HG02571 (cell line): Measurements from ENCODE around the gene NRXN2.

Experiments
- ATAC-seq: cut with Tn5 transposase; IDR thresholded peaks from one replicate; pipeline ENCODE4 v1.9.1; 2021; ENCODE audit warnings: mild to moderate bottlenecking, moderate library complexity; ENCODE audit not compliant: unreplicated experiment

Gene NRXN2

GRCh38 chr11:64744544-64745188 lies 21.7 kb upstream of the NRXN2 start:
- ATAC-seq, result no peak

GRCh38 chr11:64743591-64744543 lies 20.9 kb upstream of the NRXN2 start, which contains the start of gene RASGRP2:
Gene RASGRP2, minus strand, starts transcription at chr11:64744142. Its CDS starts 1,276 bp downstream, at chr11:64742866.
- no peak for ATAC-seq

GRCh38 chr11:64742889-64743590 lies 20.0 kb upstream of the NRXN2 start:
- no peak for ATAC-seq

GRCh38 chr11:64742087-64742888 lies 19.3 kb upstream of the NRXN2 start:
- no peak for ATAC-seq

- ATAC-seq, result no peak
Observed at GRCh38 chr11:64741375-64742086, 18.5 kb upstream of the NRXN2 start.

- ATAC-seq, result no peak
Observed at GRCh38 chr11:64739871-64740270, 16.9 kb upstream of the NRXN2 start.

- ATAC-seq, result no peak
Observed at GRCh38 chr11:64736654-64737053, 13.7 kb upstream of the NRXN2 start.

- no peak for ATAC-seq
Observed at GRCh38 chr11:64735725-64736259, 12.8 kb upstream of the NRXN2 start.

- no peak for ATAC-seq
Observed at GRCh38 chr11:64734811-64735724, 12.1 kb upstream of the NRXN2 start.

GRCh38 chr11:64731601-64732000 lies 8.6 kb upstream of the NRXN2 start:
- no peak for ATAC-seq

GRCh38 chr11:64729851-64730382 lies 6.9 kb upstream of the NRXN2 start:
- no peak for ATAC-seq

- no peak for ATAC-seq
Observed at GRCh38 chr11:64728757-64729365, 5.9 kb upstream of the NRXN2 start.

- ATAC-seq, result no peak
Observed at GRCh38 chr11:64726867-64727530, 4.0 kb upstream of the NRXN2 start.

GRCh38 chr11:64726211-64726641 lies 3.2 kb upstream of the NRXN2 start:
- ATAC-seq, result no peak

- ATAC-seq, result no peak
Observed at GRCh38 chr11:64724863-64725532, 2.0 kb upstream of the NRXN2 start.

GRCh38 chr11:64723907-64724862 lies 1.2 kb upstream of the NRXN2 start:
- no peak for ATAC-seq
